ENCODE measurements around the gene BUB1. TPM values are rescaled to one million over a fixed set of nuclear protein-coding genes. Genes with fewer than 3 reads are reported as not detected.
"Not testable (repeated sequence)": the region's sequence is repeated elsewhere in the genome, so short reads cannot be mapped to it uniquely, and the experiment has no call there.

Gene BUB1
- total and polyA plus RNA-seq, 2 of the 8 experiments (the other 6 are each of a cell fraction or from before 2014, with no cell fraction given), result 48.4 to 113 TPM

DNA sequence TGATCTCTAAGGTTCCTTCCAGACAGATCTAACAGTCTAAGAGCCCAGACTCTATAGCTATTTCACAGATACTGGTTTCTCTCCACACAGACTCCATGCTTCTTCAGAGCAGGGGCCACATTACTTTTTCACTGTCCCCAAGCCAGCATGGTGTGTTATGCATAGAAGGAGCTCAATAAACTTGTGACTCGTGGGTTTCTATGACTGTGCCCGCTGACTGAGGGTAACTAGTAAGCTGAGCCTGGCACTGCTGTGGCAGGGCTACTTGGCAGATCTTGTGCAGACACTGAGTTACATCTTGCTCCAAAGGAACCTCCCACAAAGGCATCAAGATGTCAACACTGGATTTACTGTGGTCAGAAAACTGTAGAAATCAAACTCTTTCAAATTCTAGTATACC is 85.9 kb downstream of the BUB1 start:
- H4K91ac ChIP-seq (replicated peaks; ENCODE audit: insufficient read length, low read length); H3K4ac ChIP-seq (replicated peaks; ENCODE audit: insufficient read length, low read depth, low read length); DNase-seq (ENCODE audit: low read depth in 1 of 2, low spot score in 2 of 2); H2BK15ac ChIP-seq (ENCODE audit: low read length); H3K4me3 ChIP-seq (ENCODE audit: extremely low read depth in 1 of 4, insufficient read depth in 2 of 4, low read depth in 3 of 4, low read length in 4 of 4); H3K18ac ChIP-seq (ENCODE audit: extremely low read depth, low read length); H3K79me1 ChIP-seq (ENCODE audit: low read depth, low read length); H3K36me3 ChIP-seq (ENCODE audit: control insufficient read depth in 2 of 4, insufficient read depth in 4 of 4, low read length in 3 of 4); H3K4me1 ChIP-seq (replicated peaks in 1 of 4; ENCODE audit: control insufficient read depth in 3 of 4, insufficient read depth in 4 of 4, low read length in 3 of 4); H3K27me3 ChIP-seq (replicated peaks in 1 of 4; ENCODE audit: control insufficient read depth in 3 of 4, extremely low read depth in 1 of 4, insufficient read depth in 3 of 4, low read length in 3 of 4); H2AFZ ChIP-seq (ENCODE audit: low read length); H3K23ac ChIP-seq (ENCODE audit: insufficient read length); H2BK12ac ChIP-seq (ENCODE audit: low read depth, low read length); H4K8ac ChIP-seq (ENCODE audit: extremely low read depth, insufficient read depth, low read length); POLR2A ChIA-PET (ENCODE audit: partially characterized antibody); H3K9ac ChIP-seq (replicated peaks in 1 of 4; ENCODE audit: extremely low read depth in 1 of 4, low read depth in 3 of 4, low read length in 3 of 4); H3K79me2 ChIP-seq (ENCODE audit: control insufficient read depth in 1 of 2, insufficient read depth in 2 of 2, low read length in 2 of 2); H3K14ac ChIP-seq (ENCODE audit: insufficient read length); H4K5ac ChIP-seq (ENCODE audit: insufficient read length, low read depth, low read length); CTCF ChIA-PET (ENCODE audit: partially characterized antibody); H3K56ac ChIP-seq (replicated peaks; ENCODE audit: insufficient read length, low read depth, low read length); H3K4me2 ChIP-seq (ENCODE audit: insufficient read depth in 1 of 2, low read depth in 2 of 2, low read length in 2 of 2); FAIRE-seq; H2BK20ac ChIP-seq (ENCODE audit: low read length); H2BK120ac ChIP-seq (replicated peaks; ENCODE audit: low read depth, low read length); H3K9me3 ChIP-seq (ENCODE audit: insufficient read depth in 2 of 2, low read depth in 1 of 2, low read length in 1 of 2); H4K20me1 ChIP-seq (replicated peaks in 1 of 2; ENCODE audit: control insufficient read depth in 1 of 2, insufficient read depth in 2 of 2, low read length in 2 of 2); H2AK5ac ChIP-seq (ENCODE audit: low read depth, low read length); H3K23me2 ChIP-seq (ENCODE audit: low read depth, low read length); H3K27ac ChIP-seq (ENCODE audit: low read depth, low read length); H2BK5ac ChIP-seq (ENCODE audit: low read depth, low read length): not testable (repeated sequence)
- WGBS, 2 experiments (ENCODE audit: extremely low coverage in 1 of 2, insufficient coverage in 1 of 2, insufficient read length in 1 of 2, insufficient replicate concordance in 2 of 2, low coverage in 1 of 2, low lambda C conversion rate in 2 of 2, missing lambda C conversion rate in 1 of 2), result no CpG with 5 or more reads among the region's 2 CpGs

DNA sequence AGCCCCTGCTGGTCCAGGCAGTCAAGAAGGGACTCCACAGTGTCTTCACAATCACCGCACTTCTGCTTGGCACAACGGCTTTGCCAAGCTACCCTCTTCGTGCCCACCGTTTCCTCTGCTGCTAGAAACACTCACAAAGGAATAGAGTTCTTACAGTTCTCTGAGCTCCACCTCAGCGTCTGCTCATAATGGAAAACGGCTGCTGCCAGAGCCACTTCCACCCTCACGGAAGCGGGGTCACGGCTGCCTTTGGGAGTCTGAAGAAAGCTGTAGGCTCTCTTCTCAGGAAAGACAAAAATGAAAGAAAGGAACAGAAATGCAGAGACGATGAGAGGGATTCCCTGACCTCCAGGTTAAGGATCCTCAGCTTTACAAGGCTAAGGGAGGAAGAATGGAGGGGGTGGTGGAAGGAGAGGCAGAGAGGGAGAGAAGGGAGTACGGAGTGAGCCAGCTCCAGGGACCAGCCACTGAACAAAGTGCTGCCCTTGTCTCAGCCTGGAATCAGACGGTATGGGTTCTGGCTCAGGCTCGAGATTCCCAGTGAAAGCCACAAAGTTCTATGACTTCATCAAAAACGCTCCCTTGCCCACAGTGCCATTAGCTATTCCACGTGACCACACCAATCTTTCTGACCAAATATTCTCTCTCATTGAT is 88.1 kb downstream of the BUB1 start:
- H2AFZ ChIP-seq (ENCODE audit: low read length); H4K5ac ChIP-seq (ENCODE audit: insufficient read length, low read depth, low read length); H3K23ac ChIP-seq (ENCODE audit: insufficient read length); H3K9me3 ChIP-seq (ENCODE audit: insufficient read depth in 2 of 2, low read depth in 1 of 2, low read length in 1 of 2); H3K56ac ChIP-seq (replicated peaks; ENCODE audit: insufficient read length, low read depth, low read length); DNase-seq (ENCODE audit: low read depth in 1 of 2, low spot score in 2 of 2); H3K27ac ChIP-seq (ENCODE audit: low read depth, low read length); H4K20me1 ChIP-seq (replicated peaks in 1 of 2; ENCODE audit: control insufficient read depth in 1 of 2, insufficient read depth in 2 of 2, low read length in 2 of 2); H2AK5ac ChIP-seq (ENCODE audit: low read depth, low read length); H2BK20ac ChIP-seq (ENCODE audit: low read length); H3K18ac ChIP-seq (ENCODE audit: extremely low read depth, low read length); H3K14ac ChIP-seq (ENCODE audit: insufficient read length); FAIRE-seq; CTCF ChIA-PET (ENCODE audit: partially characterized antibody); H4K8ac ChIP-seq (ENCODE audit: extremely low read depth, insufficient read depth, low read length); H3K4ac ChIP-seq (replicated peaks; ENCODE audit: insufficient read length, low read depth, low read length); H2BK120ac ChIP-seq (replicated peaks; ENCODE audit: low read depth, low read length); H4K91ac ChIP-seq (replicated peaks; ENCODE audit: insufficient read length, low read length); H3K79me2 ChIP-seq (ENCODE audit: control insufficient read depth in 1 of 2, insufficient read depth in 2 of 2, low read length in 2 of 2); H3K4me3 ChIP-seq (ENCODE audit: extremely low read depth in 1 of 4, insufficient read depth in 2 of 4, low read depth in 3 of 4, low read length in 4 of 4); H3K4me2 ChIP-seq (ENCODE audit: insufficient read depth in 1 of 2, low read depth in 2 of 2, low read length in 2 of 2); H2BK15ac ChIP-seq (ENCODE audit: low read length); H3K4me1 ChIP-seq (replicated peaks in 1 of 4; ENCODE audit: control insufficient read depth in 3 of 4, insufficient read depth in 4 of 4, low read length in 3 of 4); POLR2A ChIA-PET (ENCODE audit: partially characterized antibody); H3K36me3 ChIP-seq (ENCODE audit: control insufficient read depth in 2 of 4, insufficient read depth in 4 of 4, low read length in 3 of 4); H3K9ac ChIP-seq (replicated peaks in 1 of 4; ENCODE audit: extremely low read depth in 1 of 4, low read depth in 3 of 4, low read length in 3 of 4); H3K27me3 ChIP-seq (replicated peaks in 1 of 4; ENCODE audit: control insufficient read depth in 3 of 4, extremely low read depth in 1 of 4, insufficient read depth in 3 of 4, low read length in 3 of 4); H2BK12ac ChIP-seq (ENCODE audit: low read depth, low read length); H3K23me2 ChIP-seq (ENCODE audit: low read depth, low read length); H3K79me1 ChIP-seq (ENCODE audit: low read depth, low read length); H2BK5ac ChIP-seq (ENCODE audit: low read depth, low read length): not testable (repeated sequence)
- no CpG with 5 or more reads among the region's 15 CpGs for WGBS, 2 experiments (ENCODE audit: extremely low coverage in 1 of 2, insufficient coverage in 1 of 2, insufficient read length in 1 of 2, insufficient replicate concordance in 2 of 2, low coverage in 1 of 2, low lambda C conversion rate in 2 of 2, missing lambda C conversion rate in 1 of 2)
